Left lung (tissue), 10 donors: ENCODE measurements around the gene HLX. TPM values are rescaled to one million over a fixed set of nuclear protein-coding genes. Genes with fewer than 3 reads are reported as not detected.

Experiments
- ATAC-seq: fragments of 200-7000 bp; cut with Tn5 transposase; one replicate; pipeline ENCODE4 v1.9.1; 2020; ENCODE audit warnings: moderate library complexity
- DNase-seq, 4 donors: peaks; one replicate each; pipeline ENCODE4 v3.0.0-alpha.2; 2013 to 2020
- H3K27ac ChIP-seq, 2 donors: fragments of 200-600 bp; sonication (generic) in 1 of 2; one replicate each; pipeline versions ENCODE4 v1.5.0 to v1.8.0; 2020 to 2021
- H3K27me3 ChIP-seq, 2 donors: fragments of 200-600 bp; sonication (generic) in 1 of 2; one replicate each; pipeline versions ENCODE4 v1.5.0 to v1.8.0; 2020 to 2021
- H3K36me3 ChIP-seq, 2 donors: fragments of 200-600 bp; sonication (generic) in 1 of 2; one replicate each; pipeline versions ENCODE4 v1.5.0 to v1.8.0; 2020 to 2021
- H3K4me1 ChIP-seq, 2 donors: fragments of 200-600 bp; one replicate each; pipeline ENCODE4 v1.8.0; 2021
- H3K4me3 ChIP-seq, 2 donors: fragments of 200-600 bp; sonication (generic) in 1 of 2; one replicate each; pipeline versions ENCODE4 v1.5.0 to v1.8.0; 2020 to 2021; ENCODE audit warnings: mild to moderate bottlenecking in 1 of 2
- H3K9me3 ChIP-seq, 2 donors: fragments of 200-600 bp; sonication (generic) in 1 of 2; one replicate each; pipeline versions ENCODE4 v1.5.0 to v1.8.0; 2020 to 2021
- CTCF ChIP-seq, 2 donors: fragments of 200-600 bp; sonication (generic) in 1 of 2; IDR thresholded peaks; one replicate each; pipeline versions ENCODE4 v1.5.0 to v1.8.0; 2021; ENCODE audit warnings: antibody characterized with exemption in 2 of 2
- intact Hi-C, 2 donors: fragments of 100-400 bp; cut with DNase I; formaldehyde crosslinking; loops; one replicate each; pipeline versions ENCODE4 v1.11.2 to v1.14.2; 2022
- polyA plus RNA-seq, 6 donors: library from polyadenylated mRNA; unstranded; fragments of 120-200 nt; gene quantifications; one replicate each; pipeline ENCODE4 v1.2.1, GENCODE V29; 2013; ENCODE audit not compliant: insufficient read length in 6 of 6
- total RNA-seq, 2 donors: library from RNA; stranded (reverse); fragmentation: NEBNext Ultra II Directional; extraction: Animal tissue kit (Norgen Biotek cat#: 25700); gene quantifications; one replicate each; pipeline ENCODE4 v1.2.1, GENCODE V29; 2021
- donor health status: DM: no; HTN: yes; CAD: no.
- donor health status: DM: no; HTN: no; CAD: no.

The HLX gene
- total and polyA plus RNA-seq, 8 donors = 15.4 to 68.9 (median 47.2) TPM

- peaks cover 0 to 47% of the 10 kb centered on the region in 2 donors for H3K36me3 ChIP-seq
- ATAC-seq (no peak), DNase-seq (no peak)
- peaks cover 13 to 52% of the 10 kb centered on the region in 2 donors for H3K27me3 ChIP-seq
- no peak overlapping the region for H3K4me3 ChIP-seq
- intact Hi-C loops = no loop called here
- no peaks in the 10 kb centered on the region for H3K9me3 ChIP-seq
- TF ChIP-seq CTCF (IDR thresholded peaks at IDR 0.05) = no peak
- no peak overlapping the region for H3K27ac ChIP-seq
- peaks cover 8 to 50% of the 10 kb centered on the region in 2 donors for H3K4me1 ChIP-seq
These were observed 6.7 kb downstream of the HLX start for GRCh38 chr1:220885971-220886370.

GRCh38 chr1:220886470-220887201 is 7.4 kb downstream of the HLX start:
- no peak for TF ChIP-seq CTCF (IDR thresholded peaks at IDR 0.05)
- ATAC-seq = no peak
- H3K27ac ChIP-seq = no peak overlapping the region
- intact Hi-C loops = no loop called here
- peaks cover 8 to 54% of the 10 kb centered on the region in 2 donors for H3K4me1 ChIP-seq
- no peaks in the 10 kb centered on the region for H3K9me3 ChIP-seq
- peaks cover 0 to 47% of the 10 kb centered on the region in 2 donors for H3K36me3 ChIP-seq
- H3K4me3 ChIP-seq = no peak overlapping the region
- DNase-seq = no peak
- H3K27me3 ChIP-seq = peaks cover 20 to 57% of the 10 kb centered on the region in 2 donors

- H3K9me3 ChIP-seq = no peaks in the 10 kb centered on the region
- H3K4me1 ChIP-seq = peaks cover 3 to 53% of the 10 kb centered on the region in 2 donors
- intact Hi-C loops = no loop called here
- peaks cover 0 to 45% of the 10 kb centered on the region in 2 donors for H3K36me3 ChIP-seq
- no peak overlapping the region for H3K27ac ChIP-seq
- TF ChIP-seq CTCF (IDR thresholded peaks at IDR 0.05) = no peak
- peaks cover 25 to 62% of the 10 kb centered on the region in 2 donors for H3K27me3 ChIP-seq
- DNase-seq = no peak
- no peak overlapping the region for H3K4me3 ChIP-seq
- ATAC-seq = no peak
These were observed 7.9 kb downstream of the HLX start for GRCh38 chr1:220887202-220887519.

DNA sequence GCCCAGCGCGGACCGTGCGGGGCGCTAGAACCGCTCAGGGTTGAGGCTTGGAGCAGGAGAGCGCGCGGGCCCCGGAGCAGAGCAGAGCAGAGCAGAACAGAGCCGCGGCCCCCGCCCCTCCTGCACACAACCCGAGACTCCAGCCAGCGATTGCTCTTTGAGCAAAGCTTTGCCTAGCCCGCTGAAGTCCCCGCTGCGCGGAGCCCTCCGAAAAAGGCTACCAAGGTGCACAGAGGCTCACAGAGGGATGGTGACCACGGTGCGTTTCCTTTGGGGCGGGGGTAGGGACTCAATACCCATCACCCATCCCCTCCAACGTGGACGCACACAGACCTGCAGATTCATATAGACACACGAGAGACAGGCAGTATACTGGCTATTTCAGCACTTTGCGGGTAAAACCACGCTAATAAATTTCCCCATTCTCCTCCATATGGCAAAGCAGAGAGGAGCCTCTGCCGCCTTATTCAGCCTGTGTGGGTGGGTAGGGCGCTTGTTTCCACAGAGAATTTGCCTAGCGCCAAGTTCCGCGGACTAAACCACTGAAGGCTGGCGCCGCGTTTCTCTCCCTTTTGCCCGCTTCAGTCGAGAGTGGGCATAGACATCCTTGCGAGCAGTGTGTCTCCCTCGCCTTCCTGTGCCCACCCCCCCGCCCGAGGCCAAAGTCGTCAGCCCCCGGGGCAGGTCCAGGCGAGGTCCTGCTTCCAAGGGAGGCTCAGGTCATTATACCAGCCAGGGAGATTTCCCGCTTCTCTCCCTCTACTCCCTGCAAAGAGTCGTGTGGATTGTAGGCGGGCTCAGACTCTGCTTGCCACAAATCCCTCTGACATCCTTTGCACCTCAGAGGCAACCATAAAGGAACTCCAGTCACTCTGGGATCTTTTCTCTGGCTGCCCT is 8.5 kb downstream of the HLX start:
- ATAC-seq (peak; percentile 33), DNase-seq (peak in 1 of 4 donors; percentile 84)
- Histone ChIP-seq H3K27ac (no peak overlapping the region), H3K27me3 (peaks cover 31 to 68% of the 10 kb centered on the region in 2 donors), H3K36me3 (peaks cover 0 to 39% of the 10 kb centered on the region in 2 donors), H3K4me1 (peaks cover 0 to 48% of the 10 kb centered on the region in 2 donors), H3K4me3 (no peak overlapping the region), H3K9me3 (no peaks in the 10 kb centered on the region)
- TF ChIP-seq CTCF (IDR thresholded peaks at IDR 0.05) = no peak
- intact Hi-C loops = no loop called here

GRCh38 chr1:220888417-220888986 is 9.3 kb downstream of the HLX start:
- H3K36me3 ChIP-seq = peaks cover 0 to 34% of the 10 kb centered on the region in 2 donors
- intact Hi-C loops = no loop called here
- DNase-seq (no peak), ATAC-seq (no peak)
- peaks cover 0 to 50% of the 10 kb centered on the region in 2 donors for H3K4me1 ChIP-seq
- H3K4me3 ChIP-seq = no peak overlapping the region
- peaks cover 37 to 75% of the 10 kb centered on the region in 2 donors for H3K27me3 ChIP-seq
- no peak for TF ChIP-seq CTCF (IDR thresholded peaks at IDR 0.05)
- H3K9me3 ChIP-seq = no peaks in the 10 kb centered on the region
- H3K27ac ChIP-seq = no peak overlapping the region
